GM13976 (cell line): Measurements from ENCODE around the gene MYL4.
"Not testable (repeated sequence)": the region's sequence is repeated elsewhere in the genome, so short reads cannot be mapped to it uniquely, and the experiment has no call there.

Experiments
- DNase-seq: peaks from one replicate; pipeline ENCODE4 v3.0.0; 2012; ENCODE audit warnings: low spot score
- in situ Hi-C: fragments of 300-500 bp; cut with MboI; formaldehyde crosslinking; loops from one replicate; pipeline ENCODE4 v1.12.0; 2022; ENCODE audit warnings: low sequenced_read_pairs, mixed read lengths, inconsistent platforms; ENCODE audit not compliant: unreplicated experiment
- TF ChIP-seq, protein P1 (sequence below): IDR thresholded peaks from 2 replicates; pipeline ENCODE4 v1.5.1; 2012; ENCODE audit warnings: borderline replicate concordance, mild to moderate bottlenecking; ENCODE audit not compliant: insufficient read depth; ENCODE audit errors: extremely low read depth, missing control alignments, control extremely low read depth

Gene MYL4

GRCh38 chr17:47266782-47267181 is 57.6 kb downstream of the MYL4 start:
- in situ Hi-C loops: no loop called here
- TF ChIP-seq, protein P1, sequence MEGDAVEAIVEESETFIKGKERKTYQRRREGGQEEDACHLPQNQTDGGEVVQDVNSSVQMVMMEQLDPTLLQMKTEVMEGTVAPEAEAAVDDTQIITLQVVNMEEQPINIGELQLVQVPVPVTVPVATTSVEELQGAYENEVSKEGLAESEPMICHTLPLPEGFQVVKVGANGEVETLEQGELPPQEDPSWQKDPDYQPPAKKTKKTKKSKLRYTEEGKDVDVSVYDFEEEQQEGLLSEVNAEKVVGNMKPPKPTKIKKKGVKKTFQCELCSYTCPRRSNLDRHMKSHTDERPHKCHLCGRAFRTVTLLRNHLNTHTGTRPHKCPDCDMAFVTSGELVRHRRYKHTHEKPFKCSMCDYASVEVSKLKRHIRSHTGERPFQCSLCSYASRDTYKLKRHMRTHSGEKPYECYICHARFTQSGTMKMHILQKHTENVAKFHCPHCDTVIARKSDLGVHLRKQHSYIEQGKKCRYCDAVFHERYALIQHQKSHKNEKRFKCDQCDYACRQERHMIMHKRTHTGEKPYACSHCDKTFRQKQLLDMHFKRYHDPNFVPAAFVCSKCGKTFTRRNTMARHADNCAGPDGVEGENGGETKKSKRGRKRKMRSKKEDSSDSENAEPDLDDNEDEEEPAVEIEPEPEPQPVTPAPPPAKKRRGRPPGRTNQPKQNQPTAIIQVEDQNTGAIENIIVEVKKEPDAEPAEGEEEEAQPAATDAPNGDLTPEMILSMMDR: no peak
- DNase-seq: no peak

- TF ChIP-seq, protein P1: no peak
- in situ Hi-C loops: no loop called here
- DNase-seq: no peak
These were observed 58.2 kb downstream of the MYL4 start for GRCh38 chr17:47267354-47267828.

DNA sequence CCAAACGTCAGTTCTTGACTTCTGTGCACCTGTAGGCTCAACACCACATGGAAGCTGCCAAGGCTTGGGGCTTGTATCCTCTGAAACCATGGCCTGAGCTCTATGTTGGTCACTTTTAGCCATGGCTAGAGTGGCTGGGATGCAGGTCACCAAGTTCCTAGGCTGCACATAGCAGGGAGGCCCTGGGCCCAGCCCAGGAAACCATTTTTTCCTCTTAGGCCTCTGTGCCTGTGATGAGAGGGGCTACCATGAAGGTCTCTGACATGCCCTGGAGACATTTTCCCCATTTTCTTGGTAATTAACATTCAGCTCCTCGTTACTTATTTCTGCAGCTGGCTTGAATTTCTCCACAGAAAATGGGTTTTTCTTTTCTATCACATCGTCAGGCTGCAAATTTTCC is 59.8 kb downstream of the MYL4 start:
- in situ Hi-C loops: not testable (repeated sequence)

DNA sequence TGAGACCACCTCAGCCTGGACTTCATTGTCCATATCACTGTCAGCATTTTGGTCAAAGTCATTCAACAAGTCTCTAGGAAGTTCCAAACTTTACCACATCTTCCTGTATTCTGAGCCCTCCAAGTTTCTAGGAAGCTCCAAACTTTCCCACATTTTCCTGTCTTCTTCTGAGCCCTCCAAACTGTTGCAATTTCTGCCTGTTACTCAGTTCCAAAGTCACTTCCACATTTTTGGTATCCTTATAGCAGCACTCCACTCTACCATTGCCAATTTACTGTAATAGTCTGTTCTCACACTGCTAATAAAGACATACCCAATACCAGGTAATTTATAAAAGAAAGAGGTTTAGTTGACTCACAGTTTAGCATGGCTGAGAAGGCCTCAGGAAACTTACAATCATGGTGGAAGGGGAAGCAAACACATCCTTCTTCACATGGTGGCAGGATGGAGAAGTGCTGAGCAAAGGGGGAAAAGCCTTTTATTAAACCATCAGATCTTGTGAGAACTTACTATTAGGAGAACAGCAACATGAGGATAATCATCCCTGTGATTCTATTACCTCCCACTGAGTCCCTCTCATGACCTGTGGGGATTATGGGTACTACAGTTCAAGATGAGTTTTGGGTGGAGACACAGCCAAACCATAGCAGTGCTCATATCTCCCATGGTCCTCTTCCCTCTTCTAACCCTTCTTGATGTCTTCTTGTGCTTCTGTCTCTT is 60.6 kb downstream of the MYL4 start:
- in situ Hi-C loops: not testable (repeated sequence)

More for the DNA sequence above, 59.8 kb downstream of the MYL4 start:
- DNase-seq: not testable (repeated sequence)

GRCh38 chr17:47270946-47271705 is 62.0 kb downstream of the MYL4 start:
- TF ChIP-seq, protein P1: no peak
- DNase-seq: no peak
- in situ Hi-C loops: no loop called here

More for the DNA sequence above, 60.6 kb downstream of the MYL4 start:
- DNase-seq: not testable (repeated sequence)

- no peak for DNase-seq
- TF ChIP-seq, protein P1: no peak
- in situ Hi-C loops: no loop called here
These were observed 63.3 kb downstream of the MYL4 start for GRCh38 chr17:47272491-47272890.

DNA sequence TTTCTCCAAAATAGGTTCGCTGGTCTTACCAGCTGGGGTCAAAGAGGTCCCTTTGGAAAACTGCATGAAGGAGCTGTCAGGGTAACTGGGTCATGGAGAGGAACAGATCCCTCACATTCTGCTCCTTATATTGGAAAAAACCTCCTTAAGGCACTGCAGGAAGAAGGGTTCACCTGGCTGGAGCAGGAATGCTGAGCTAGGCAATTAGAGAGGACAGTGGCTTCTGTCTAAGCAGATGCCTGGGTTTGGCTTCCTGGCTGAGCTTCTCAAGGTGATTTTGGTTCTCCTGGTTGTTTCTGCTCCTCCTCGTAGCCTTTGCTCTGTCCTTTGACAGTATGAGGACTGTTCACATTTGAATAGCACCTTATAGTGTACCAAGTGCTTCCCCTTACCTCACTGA is 64.1 kb downstream of the MYL4 start:
- DNase-seq: no peak
- TF ChIP-seq, protein P1: no peak
- in situ Hi-C loops: no loop called here
